Measurements from ENCODE around the gene SLC25A47.
"Not testable (repeated sequence)": the region's sequence is repeated elsewhere in the genome, so short reads cannot be mapped to it uniquely, and the experiment has no call there.

SLC25A47 gene

DNA sequence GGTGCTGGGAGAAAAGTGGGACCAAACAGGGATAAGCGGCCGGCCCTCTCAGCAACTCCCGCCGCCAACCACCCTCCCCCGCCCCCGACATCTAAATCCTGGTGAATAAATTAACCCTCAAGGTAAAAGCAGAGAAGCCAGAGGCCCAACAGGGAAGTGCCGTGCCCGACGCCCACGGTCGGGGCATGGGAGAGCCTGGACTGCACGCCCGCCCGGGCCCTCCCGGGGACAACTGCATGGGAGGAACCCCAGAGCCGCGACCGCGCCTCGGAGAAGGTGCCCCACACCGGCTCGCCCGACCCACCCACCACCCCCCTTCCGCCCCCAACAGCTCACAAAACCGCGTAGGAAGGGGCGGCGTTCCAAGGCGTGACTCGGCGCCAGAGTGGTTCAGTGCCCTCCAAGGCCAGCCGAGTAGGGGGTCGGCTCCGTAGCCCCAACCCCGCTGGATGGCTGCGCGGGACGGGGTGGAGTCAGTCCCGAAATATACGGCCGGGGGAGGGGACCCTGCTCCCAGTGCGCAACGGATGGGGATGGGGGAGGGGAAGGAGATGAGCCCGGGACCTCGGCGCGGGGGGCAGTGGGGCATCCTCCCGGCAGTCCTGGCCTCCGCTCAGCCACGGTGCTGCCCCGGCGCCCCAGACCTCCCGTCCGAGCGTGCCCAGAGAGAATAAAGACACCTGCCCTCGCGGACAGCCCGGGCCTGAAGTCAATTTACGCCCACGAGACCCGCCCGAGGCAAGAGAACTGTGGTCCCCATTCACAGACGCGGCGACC lies 17.6 kb upstream of the SLC25A47 start:
- DNase-seq (ENCODE audit: low read depth) = no peak

DNA sequence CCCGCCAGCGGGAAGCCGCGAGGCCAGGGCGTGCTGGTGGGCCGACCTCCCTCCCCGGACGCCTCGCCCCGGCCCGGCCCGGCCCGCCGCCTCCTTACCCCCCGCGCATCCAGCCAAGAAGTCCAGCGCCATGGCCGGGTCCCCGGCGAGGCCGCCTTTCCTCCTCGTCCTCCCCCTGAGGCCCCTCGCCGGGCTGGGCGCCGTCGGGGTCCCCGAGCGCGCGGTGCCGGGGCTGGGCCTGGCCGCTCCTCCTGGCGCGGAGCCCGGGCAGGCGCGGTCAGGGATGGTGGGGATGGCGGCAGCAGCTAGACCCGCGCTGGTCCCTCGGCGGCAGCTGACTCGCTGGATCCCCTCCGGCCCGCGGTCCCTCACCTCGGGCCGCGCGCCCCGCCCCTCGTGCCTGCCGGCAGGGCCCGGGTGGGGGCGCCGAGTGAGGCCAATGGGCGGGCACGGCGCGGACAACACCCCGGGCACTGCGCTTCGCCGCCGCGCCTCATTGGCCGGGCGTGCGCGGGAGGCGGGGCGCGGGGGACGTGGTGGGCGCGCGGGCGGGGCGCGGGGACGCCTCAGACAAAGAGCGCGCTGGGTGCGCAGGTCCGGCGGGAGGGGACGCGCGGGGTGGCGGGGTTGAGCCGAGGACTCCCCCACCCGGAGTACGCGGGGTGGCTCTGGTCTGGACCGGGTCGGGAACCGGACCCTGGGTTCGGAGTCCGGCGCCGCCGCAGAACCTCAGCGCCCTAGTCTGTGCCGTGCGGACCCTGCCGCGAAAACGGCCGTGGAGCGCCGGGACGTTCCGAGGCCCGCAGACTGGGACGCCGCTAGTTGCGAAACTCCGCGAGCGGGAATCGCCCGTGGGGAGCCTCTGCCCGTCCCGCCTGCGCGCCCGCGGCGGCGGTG lies 16.8 kb upstream of the SLC25A47 start, which contains the start of gene SLC25A29:
Gene SLC25A29 (minus strand): TSS at position 344 of the 897 bp plus-strand sequence. CDS start 212 bp downstream, at position 132.
- DNase-seq (ENCODE audit: low read depth) = peak; percentile 70

DNA sequence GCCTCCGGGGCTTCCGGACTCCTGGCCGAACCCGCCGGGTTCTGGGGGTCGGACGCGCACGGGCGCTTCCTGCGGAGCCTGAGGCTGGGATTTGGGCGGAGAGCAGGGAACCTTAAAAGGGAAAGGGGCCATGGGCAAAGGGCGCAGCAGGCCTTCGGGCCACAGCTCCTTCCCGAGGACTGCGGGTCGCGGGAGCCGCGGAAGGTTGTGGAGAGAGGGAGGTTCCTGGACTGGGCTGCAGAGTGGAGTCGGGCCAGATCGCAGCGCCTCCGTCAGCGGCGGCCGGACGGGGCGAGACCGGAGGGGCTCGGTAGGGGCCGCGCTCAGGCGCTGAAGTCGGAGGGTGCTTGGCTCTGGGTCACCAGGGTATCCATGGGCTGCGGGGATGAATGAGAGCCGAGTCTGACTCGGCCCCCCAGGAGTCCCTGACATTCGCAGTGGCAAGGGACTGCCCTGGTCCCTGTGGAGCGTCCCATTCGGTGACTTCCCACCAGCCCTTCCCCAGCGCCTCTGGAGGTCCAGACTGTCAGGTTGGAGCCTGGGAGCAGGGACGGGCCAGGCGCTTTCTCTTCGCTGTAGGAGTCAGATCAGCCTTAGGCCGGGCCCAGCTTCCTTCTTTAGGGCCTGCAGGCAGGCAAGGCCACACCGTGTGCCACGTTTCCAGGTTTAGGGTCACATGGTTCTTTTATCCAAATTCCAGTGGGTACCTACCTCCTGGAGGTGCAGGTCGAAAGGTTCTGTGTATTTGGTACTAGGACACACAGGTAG lies 16.0 kb upstream of the SLC25A47 start:
- DNase-seq (ENCODE audit: low read depth) = peak; percentile 21

DNA sequence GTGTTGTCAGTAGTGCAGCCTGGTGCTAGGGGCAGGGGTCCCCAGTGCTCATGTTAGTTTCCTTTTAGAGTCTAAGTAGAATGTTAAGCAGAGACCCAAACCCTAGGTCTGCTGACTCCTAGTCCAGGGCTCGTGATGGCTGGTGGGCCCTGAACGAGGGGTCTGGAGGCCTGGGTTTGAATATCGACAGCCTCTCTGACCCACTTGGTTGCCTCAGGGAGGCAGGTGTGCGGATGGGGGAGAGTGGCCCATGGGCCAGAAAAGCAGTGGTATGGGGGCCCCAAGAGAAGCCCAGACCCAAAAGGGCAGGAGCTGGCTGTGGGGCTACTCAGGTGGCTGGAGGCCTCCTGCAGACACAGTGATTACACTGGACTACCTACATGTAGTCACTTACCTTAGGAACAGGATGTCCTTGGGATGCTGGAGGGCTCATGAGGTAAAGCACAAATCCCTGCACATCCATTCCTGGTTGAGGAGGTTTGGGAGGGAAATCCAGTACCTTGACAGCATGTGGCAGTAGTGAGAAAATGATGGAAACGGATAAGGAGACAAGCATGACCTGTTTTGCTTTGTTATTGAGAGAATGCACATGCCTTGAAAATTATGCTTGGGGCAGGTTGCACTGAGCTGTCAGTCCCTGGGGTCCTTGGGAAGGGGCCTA lies 15.2 kb upstream of the SLC25A47 start:
- DNase-seq (ENCODE audit: low read depth) = no peak

DNA sequence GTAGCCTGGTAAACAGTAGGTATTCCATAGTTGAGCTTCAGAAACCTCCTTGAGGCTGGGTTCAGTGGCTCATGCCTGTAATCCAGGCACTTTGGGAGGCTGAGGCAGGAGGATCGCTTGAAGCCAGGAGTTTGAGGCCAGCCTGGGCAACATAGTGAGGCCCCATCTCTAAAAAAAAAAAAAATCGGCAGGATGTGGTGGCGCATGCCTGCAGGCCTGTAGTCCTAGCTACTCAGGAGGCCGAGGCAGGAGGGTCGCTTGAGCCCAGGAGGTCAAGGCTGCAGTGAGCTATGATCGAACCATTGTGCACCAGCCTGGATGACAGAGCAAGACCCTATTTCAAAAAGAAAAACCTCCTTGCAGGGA lies 14.7 kb upstream of the SLC25A47 start:
- not testable (repeated sequence) for DNase-seq (ENCODE audit: low read depth)

DNA sequence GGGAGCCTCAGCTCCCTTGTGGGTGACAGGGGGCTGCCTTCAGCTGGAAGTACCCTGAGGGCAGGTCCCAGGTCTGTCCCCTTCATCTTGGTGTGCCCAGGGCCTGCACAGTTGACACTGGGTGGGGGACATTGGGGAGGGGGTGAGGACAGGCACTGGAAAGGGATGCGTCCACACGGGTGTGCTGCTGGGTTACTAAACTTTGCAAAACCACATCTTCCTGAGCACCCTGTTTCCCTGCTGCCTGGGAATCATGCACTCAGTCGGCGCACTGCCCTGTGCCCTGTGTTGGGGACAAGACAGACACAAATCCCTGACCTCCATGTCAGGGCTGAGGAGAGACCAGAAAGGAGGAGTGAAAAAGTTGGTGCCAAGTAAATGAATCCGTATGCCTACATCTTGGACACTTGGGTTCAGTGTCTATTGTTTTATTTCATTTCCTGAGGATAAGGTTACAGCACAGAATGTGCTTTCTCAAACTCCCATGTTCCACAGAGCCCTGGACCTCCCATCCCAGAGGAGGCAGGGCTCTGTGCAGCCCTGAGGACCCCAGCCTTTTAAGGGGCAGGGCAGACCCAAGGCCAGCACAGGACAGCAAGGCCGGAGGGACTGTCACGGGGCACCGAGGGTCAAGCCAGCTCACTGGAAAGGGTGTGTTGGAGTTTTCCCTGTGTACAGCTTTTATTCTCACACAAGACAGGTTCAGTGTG lies 14.0 kb upstream of the SLC25A47 start:
- DNase-seq (ENCODE audit: low read depth) = no peak

DNA sequence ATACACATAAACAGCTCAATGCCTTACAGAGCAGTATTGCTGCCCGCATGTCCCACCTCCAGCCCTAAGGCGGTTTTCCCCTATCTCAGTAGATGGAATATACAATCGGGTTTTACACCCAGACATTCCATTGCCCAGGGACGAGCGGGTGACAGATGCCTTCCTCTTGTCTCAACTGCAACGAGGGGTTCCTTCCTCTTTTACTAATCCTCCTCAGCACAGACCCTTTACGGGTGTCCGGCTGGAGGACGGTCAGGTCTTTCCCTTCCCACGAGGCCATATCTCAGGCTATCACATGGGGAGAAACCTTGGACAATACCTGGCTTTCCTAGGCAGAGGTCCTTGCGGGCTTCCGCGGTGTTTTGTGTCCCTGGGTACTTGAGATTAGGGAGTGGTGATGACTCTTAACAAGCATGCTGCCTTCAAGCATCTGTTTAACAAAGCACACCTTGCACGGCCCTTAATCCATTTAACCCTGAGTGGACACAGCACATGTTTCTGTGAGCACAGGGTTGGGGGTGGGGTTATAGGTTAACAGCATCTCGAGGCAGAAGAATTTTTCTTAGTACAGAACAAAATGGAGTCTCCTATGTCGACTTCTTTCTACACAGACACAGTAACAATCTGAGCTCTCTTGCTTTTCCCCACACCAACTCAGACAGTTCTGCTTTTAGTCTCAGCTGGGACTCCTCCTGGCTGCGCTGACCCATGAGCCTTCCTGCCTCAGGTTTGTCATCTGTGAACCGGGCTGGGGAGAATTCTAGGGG lies 10.8 kb upstream of the SLC25A47 start:
- not testable (repeated sequence) for DNase-seq (ENCODE audit: low read depth)

DNA sequence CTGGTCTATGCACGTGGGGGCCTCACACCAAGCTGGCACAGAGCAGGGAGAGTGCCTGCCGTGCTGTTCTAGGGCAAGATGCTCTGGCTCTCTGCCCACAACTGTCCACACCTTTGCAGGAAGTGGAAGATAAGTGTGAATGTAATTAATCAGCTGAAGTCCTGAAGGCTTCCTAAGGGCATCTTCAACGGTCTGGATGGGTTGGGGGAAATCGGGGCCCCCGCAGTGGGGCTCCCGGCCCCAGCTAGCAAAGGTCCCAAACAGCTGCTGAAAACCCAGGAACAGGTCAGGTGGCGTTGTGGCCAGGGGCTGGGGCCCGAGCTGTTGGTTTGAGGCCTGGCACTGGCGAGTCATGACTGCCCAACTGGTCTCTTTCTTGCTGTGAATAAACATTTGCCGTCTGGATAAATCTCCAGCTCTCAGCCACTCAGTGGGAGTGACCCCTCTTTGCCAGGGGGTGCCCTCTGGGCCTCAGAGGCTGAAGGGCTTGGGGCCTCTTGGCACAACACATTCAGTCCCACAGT lies 10.2 kb upstream of the SLC25A47 start:
- DNase-seq (ENCODE audit: low read depth) = no peak

DNA sequence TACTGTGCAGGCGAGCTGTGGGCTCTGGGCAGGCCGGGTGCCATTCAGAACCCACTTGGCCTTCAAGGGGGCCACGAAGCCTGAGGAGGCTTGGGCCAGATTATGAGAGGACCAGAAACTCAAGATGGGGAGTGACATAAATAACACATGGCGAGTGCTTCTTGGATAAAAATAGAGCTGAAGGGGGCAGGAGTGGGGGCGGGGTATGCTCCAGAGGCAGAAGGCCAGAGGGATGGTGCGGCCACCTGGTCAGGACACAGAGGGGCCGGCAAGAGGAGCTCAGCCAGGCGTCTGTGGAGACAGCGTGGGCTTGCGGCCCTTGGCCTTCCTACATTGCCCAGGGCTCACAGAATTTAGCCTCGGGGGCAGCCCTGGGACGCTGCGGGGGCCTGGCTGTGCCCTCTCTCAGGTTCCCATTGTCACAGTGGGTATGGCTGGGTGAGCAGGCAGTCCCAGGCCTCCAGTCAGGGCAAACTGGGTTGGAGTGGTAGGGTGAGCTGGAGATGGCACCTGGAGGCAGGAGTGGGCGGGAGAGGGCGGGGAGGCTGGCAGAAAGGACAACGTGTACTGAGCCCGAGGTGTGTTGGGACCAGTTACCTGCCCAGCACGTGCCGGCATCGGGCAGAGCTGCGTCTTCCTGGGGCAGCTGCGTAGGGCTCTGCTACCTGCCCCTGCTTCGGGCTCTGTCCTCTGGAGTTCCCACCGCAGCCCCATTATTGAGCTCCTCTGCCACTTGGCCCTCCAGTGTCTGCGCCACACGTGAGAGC lies 9.5 kb upstream of the SLC25A47 start:
- no peak for DNase-seq (ENCODE audit: low read depth)

DNA sequence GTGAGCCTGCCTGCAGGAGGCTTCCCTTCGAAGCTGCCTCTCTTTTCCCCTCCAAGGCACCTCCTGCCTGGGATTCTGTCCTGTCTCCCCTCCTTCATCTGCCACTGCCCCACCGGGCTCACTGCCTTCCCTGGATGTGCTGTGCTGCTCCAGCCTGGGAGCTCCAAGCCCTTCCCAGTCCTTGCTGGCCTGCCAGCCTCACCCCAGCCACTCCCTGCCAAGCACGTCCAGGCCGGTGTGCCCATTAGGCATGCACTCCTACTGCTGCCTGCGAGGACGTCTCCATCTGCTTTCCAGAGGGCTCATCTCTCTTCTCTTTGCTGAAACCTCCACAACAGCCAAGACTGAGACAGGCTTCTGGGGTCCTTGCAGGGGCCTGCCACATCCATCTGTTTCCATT lies 8.4 kb upstream of the SLC25A47 start:
- no peak for DNase-seq (ENCODE audit: low read depth)

DNA sequence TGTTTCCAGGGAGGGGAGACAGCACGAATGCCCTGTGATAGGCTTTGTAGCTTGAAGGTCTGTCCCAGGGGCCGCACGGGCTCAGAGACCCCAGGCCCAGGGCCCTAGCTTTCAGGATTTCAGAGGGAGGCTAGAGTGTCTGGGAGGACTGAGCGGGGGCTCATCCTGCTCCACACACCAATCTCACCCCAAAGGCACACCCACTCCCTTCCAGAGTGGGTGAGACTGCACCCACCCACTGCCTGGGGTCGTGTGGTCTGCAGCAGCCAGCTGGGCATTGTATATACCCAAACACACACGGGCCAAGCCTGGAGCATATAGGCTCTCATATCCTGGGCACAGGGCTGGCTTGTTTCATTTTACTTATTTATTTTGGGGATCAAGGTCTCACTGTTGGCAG lies 5.8 kb upstream of the SLC25A47 start:
- DNase-seq (ENCODE audit: low read depth) = no peak

DNA sequence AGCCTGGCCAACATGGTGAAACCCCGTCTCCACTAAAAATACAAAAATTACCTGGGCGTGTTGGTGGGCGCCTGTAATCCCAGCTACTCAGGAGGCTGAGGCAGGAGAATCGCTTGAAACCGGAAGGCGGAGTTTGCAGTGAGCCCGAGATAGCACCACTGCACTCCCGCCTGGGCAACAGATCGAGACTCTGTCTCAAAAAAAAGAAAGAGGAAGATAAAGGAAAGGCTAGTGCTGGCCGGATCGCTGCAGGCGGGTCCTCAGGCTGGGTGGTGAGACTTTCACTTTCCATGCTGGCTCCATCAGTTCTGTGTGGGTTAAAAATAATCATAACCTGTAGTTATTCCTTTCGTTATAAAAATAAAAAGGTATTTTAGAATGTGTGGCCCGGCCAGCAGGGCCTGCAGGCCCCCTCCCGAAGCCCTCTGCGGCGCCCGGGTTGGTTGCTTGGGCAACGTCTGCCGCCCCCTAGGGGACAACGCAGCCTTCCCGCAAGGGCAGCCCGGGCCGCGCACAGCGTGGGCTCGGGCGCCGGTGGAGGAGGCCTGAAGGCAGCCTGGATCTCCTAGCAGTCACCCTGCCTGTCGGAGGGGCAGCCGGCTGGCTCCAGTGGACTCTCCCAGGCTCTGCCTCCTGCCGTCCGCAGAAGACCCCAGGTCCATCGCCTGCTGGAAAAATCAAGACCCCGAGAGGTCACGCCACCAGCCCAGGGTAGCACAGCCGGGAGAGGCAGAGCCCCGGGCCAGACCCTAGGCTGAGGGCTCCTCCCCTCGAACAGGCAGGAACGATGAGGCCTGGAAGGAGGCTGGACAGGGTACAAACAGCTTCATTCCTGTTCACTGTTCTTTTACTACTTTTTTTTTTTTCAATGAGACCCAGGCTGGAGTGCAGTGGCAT lies 5.0 kb upstream of the SLC25A47 start:
- peak; percentile 36 for DNase-seq (ENCODE audit: low read depth)

DNA sequence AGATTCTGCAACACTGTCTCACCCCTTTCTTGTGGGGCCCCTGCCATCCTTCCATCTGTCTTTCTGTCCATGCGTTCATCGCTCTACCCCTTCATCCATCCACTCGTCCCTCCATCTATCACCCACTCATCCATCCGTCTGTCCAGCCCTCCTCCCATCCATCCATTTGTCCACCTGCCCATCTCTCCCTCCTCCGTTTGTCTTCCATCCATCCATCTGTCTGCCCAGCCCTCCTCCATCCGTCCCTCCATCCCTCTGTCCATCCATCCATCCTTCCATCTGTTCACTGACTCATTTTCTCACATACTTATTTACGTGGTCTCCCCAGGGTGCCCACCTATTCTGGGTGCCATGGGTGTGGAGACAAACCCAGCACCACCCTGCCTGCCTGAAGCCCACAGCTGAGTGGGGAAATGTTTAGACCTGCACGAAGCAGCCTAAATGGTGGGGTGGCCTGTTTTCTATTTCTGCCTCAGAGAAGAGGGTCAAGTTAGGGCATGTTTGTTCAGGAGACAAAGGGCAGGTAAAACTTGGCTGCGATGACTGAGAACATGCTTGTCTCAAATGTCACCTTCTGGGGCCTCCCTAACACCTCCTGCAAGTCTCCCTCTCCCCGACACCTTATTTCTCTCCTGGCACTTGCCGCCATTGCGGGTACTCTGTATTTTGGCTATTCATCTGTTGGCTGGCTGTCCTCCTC lies 2.8 kb upstream of the SLC25A47 start:
- no peak for DNase-seq (ENCODE audit: low read depth)

DNA sequence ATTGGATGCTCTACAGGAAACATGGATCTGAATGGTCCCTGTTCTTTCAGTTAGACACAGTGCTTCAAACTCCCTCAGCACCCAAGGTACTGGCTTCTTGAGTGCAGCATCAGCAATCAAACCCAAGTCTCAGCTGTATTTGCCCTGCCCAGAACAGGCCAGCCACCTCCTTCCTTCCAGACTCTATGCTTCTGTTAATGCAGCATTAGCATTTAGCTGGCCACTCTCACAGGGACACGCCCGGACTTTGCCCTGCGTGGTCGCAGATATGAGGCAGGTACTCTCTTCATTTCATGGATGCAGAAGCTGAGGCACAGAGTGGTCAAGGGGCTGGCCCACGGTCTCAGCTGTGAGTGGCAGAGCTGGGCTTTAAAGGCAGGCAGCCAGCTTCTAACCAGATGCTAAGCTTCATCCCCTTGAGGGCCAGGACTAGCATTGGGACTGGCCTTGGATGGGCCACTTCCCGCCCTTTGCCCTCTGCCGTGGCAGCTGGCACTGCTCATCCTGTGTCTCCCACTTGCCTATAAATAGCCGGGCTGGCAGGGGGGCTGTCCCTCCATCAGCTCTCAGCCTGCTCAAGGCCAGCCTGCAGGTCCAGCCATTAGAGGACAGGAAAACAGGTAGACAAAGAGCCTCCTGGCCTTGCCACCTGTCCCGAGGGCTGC lies 1.5 kb upstream of the SLC25A47 start:
- DNase-seq (ENCODE audit: low read depth) = no peak

DNA sequence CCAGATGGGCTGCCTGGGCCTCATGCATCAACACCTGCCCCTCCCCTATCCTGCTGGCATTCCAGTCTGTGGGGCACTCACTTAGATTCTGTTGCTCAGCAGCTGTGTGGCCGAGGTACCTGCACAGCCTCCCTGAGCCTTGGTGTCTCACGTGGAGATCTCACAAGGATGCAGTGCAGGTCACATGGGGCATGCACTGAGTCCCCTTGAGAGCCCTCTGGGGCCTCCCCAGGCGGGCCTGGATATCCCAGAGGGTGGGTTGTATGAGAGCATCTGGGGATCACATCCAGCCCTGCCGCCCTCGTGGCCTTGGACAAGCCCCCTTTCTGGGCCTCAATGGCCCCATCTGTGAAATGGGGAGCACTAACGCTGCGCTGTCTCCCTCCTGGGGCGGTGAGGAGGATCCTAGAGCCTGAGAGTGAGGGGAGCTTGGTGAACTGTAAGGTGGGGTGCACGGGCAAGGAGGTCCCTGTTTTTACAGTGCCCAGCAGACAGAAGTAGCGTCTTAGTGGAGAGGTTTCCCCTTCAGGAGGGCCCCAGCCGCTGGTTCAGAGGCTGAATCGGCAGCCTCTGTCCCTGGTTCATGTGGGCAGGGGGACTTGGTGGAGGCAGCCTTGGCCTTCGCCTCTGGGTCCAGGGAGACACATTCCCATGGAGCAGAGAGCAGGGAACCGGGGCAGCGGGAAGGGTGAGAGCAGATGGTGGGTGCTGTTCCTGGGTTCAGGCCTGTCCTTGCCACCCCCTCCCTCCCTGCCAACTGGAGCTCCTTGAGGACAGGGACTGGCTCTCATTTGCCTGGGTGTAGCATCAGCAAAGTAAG lies 791 bp upstream of the SLC25A47 start:
- DNase-seq (ENCODE audit: low read depth) = no peak

DNA sequence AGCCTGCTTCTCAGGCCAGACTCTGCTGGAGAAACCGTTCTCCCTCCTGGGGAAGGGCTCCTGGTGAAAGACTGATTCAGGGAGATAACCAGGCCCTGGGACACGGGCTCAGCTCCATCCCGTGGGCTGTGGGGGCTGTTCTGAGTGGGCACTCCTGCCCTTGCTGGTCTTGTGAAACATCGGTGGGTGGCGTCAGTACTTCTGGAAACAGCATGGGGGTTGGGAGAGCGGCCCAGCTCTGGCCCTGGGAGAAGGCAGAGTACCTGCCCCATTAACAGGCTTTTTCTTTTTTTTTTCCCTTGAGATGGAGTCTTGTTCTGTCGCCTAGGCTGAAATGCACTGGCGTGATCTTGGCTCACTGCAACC lies 786 bp downstream of the SLC25A47 start:
- DNase-seq (ENCODE audit: low read depth) = peak; percentile 57
